Esophagus (tissue), 2 donors: ENCODE data around the gene WNT9B. TPM values are rescaled to one million over a fixed set of nuclear protein-coding genes. Genes with fewer than 3 reads are reported as not detected.

Source experiments
- H3K27ac ChIP-seq, 2 donors: one replicate each; pipeline ENCODE4 v1.5.1; 2013; ENCODE audit warnings: low read depth in 2 of 2, mild to moderate bottlenecking in 2 of 2, inconsistent platforms in 1 of 2, low read length in 1 of 2, moderate library complexity in 1 of 2
- H3K27me3 ChIP-seq, 2 donors: one replicate each; pipeline ENCODE4 v1.6.1; 2013; ENCODE audit warnings: low read length in 2 of 2, control low read depth in 1 of 2, mild to moderate bottlenecking in 1 of 2; ENCODE audit not compliant: insufficient read depth in 2 of 2, control insufficient read depth in 1 of 2
- H3K36me3 ChIP-seq, 2 donors: one replicate each; pipeline ENCODE4 v1.6.1; 2013; ENCODE audit warnings: low read length in 1 of 2; ENCODE audit not compliant: control insufficient read depth in 2 of 2, insufficient read depth in 2 of 2
- H3K4me1 ChIP-seq, 2 donors: one replicate each; pipeline ENCODE4 v1.6.1; 2013; ENCODE audit warnings: low read length in 1 of 2; ENCODE audit not compliant: control insufficient read depth in 2 of 2, insufficient read depth in 2 of 2
- H3K4me3 ChIP-seq, 2 donors: one replicate each; pipeline ENCODE4 v1.5.1; 2013; ENCODE audit warnings: low read length in 2 of 2, mild to moderate bottlenecking in 2 of 2, low read depth in 1 of 2, moderate library complexity in 1 of 2
- H3K9me3 ChIP-seq, 2 donors: one replicate each; pipeline ENCODE4 v1.6.1; 2013; ENCODE audit warnings: mild to moderate bottlenecking in 2 of 2, low read depth in 1 of 2, low read length in 1 of 2, moderate library complexity in 1 of 2; ENCODE audit not compliant: control insufficient read depth in 2 of 2, insufficient read depth in 1 of 2
- WGBS, 2 donors: extraction: QIAGEN DNeasy Blood & Tissue Kit; methylation state at CpG; one replicate each; pipeline ENCODE4 v1.1.7; 2013; 5-methylcytosine and 5-hydroxymethylcytosine counted together
- polyA plus RNA-seq, 2 donors: library from polyadenylated mRNA; stranded (reverse); fragments of 200-250 nt; gene quantifications; one replicate each; pipeline ENCODE4 v1.2.3, GENCODE V29; 2013
- donor health status: healthy with polysubstance abuse.
- donor health status: Bipolar disorder and iron deficiency.

The WNT9B gene
- polyA plus RNA-seq, 2 donors, result 0.06 to 0.12 TPM

DNA sequence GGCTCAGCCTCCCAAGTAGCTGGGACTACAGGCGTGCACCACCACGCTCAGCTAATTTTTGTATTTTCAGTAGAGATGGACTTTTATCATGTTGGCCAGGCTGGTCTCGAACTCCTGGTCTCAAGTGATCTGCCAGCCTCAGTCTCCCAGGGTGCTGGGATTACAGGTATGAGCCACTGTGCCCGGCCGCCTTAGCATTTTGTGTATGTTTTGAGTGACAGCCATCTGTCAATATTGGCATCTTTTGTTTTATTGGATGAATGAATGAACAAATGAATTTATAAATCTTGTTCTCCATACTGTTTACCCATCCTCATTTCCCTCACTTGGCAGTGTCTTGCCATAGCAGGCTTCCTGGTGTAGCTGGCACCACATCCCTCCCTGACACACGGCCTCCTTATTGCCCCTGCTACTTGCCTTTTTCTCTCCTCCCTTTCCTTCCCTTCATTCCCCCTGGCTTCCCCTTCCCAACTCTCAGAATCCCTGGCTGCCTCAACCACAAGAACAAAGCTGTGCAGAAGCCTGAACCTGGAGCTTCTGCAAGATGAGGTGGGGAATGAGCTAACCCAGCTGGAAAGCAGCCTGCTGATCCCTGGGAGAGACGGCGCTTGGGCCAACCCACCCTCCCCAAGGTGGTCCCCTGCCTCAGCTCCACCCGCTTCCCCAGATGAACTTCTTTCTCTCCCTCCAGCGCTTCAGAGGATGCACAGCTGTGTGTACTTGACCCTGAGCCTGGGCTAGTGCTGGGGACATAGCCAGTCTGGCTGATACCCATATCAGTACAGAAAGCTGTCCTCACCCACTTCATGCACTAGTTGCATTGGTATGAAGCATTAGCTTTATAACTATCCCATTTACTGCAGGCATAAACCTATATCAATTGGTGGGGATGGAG is 34.3 kb downstream of the WNT9B start:
- H3K27me3 ChIP-seq, result no peaks in the 10 kb centered on the region
- 65 to 69% methylated on average over 10 of the region's 10 CpGs for WGBS, 2 donors

DNA sequence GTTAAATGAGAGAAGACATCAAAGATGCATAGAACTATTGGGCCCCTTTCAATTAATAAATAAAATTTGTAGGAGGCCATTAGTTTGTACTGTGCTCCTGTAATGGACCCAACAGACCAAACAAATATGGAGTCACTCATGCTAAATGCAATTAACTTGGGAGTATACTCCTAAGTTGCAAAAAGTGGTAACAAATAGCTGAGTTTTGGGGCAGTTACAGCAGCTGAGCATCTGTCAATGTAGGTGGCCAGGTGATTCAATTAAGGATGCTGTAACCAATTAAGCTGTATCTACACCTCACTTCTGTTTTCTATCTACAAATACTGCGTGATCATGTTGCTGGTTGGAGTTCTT is 34.9 kb downstream of the WNT9B start:
- Histone ChIP-seq H3K27me3 (no peaks in the 10 kb centered on the region), H3K27ac (no peak overlapping the region)
- WGBS, 2 donors, result 88 to 93% methylated on average over 1 of the region's 1 CpG

More for the DNA sequence above, 34.3 kb downstream of the WNT9B start:
- no peaks in the 10 kb centered on the region for H3K4me1 ChIP-seq
- H3K36me3 ChIP-seq, result no peaks in the 10 kb centered on the region
- H3K4me3 ChIP-seq, result no peak overlapping the region
- no peaks in the 10 kb centered on the region for H3K9me3 ChIP-seq
- H3K27ac ChIP-seq, result no peak overlapping the region

DNA sequence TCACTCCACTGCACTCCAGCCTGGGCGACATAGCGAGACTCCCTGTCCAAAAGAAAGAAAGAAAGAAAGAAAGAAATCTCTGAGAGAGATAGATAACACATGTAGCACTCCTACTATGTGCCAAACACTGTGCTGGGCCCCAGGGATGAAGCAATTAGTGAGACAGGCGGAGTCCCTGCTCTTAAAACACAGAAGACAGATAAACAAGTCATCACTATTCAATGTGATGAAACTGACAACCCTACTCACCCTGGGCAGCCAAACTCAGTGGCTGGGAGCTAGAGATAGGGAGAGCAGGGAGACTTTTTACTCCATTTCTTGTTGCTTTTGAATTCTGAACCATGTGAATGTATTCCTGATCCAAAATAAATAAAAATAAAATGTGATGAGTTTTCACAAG is 36.3 kb downstream of the WNT9B start:
- 91 to 92% methylated on average over 3 of the region's 3 CpGs for WGBS, 2 donors
- Histone ChIP-seq H3K9me3 (no peaks in the 10 kb centered on the region), H3K36me3 (no peaks in the 10 kb centered on the region), H3K4me1 (no peaks in the 10 kb centered on the region), H3K27ac (no peak overlapping the region), H3K27me3 (no peaks in the 10 kb centered on the region), H3K4me3 (no peak overlapping the region)

More for the DNA sequence above, 34.9 kb downstream of the WNT9B start:
- Histone ChIP-seq H3K36me3 (no peaks in the 10 kb centered on the region), H3K9me3 (no peaks in the 10 kb centered on the region), H3K4me1 (no peaks in the 10 kb centered on the region), H3K4me3 (no peak overlapping the region)

DNA sequence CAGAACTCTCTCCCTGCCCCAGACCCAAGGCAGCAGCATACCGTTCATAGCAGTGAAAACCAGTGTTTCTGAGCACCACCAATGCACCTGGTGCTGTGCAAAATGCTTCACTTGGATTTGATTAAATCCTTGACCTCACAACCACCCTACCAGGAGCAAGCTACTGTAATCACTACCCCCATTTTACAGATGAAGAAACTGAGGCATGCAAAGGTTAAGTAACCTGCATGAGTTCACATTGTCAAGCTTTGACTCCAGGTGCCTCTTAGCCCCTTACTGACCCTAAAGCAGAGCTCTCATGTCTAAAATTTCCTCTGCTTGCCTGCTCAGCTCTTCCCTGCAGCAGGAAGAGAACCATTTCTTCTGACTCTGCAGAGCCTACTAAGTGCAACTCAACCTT is 37.3 kb downstream of the WNT9B start:
- peaks cover 0 to 3% of the 10 kb centered on the region in 2 donors for H3K27me3 ChIP-seq
- H3K9me3 ChIP-seq, result no peaks in the 10 kb centered on the region
- H3K27ac ChIP-seq, result no peak overlapping the region
- 64 to 72% methylated on average over 1 of the region's 1 CpG for WGBS, 2 donors
- H3K36me3 ChIP-seq, result no peaks in the 10 kb centered on the region
- no peaks in the 10 kb centered on the region for H3K4me1 ChIP-seq
- no peak overlapping the region for H3K4me3 ChIP-seq

DNA sequence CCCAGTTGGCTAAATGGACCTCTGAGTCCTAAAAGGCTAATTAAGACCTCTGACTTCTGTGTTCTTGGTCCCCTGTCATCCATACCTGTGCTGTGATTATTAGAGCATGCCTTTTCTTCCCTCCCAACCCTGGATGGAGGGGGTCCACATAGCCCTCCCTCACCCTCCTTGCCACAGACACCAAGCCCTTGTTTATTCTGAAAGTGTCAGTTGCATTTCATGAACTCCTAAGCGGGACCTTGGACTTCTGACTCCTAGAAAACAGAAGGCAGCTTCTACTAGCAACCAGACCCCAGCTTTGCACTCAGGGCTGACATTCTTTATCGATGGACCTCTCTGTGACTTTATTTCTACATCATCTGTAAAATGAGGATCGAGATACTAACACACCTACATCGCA is 38.1 kb downstream of the WNT9B start:
- H3K9me3 ChIP-seq, result peaks cover 0 to 3% of the 10 kb centered on the region in 2 donors
- no peak overlapping the region for H3K27ac ChIP-seq
- H3K27me3 ChIP-seq, result peaks cover 0 to 3% of the 10 kb centered on the region in 2 donors
- no peaks in the 10 kb centered on the region for H3K4me1 ChIP-seq
- WGBS, 2 donors, result 74 to 77% methylated on average over 4 of the region's 4 CpGs
- no peaks in the 10 kb centered on the region for H3K36me3 ChIP-seq
- no peak overlapping the region for H3K4me3 ChIP-seq

DNA sequence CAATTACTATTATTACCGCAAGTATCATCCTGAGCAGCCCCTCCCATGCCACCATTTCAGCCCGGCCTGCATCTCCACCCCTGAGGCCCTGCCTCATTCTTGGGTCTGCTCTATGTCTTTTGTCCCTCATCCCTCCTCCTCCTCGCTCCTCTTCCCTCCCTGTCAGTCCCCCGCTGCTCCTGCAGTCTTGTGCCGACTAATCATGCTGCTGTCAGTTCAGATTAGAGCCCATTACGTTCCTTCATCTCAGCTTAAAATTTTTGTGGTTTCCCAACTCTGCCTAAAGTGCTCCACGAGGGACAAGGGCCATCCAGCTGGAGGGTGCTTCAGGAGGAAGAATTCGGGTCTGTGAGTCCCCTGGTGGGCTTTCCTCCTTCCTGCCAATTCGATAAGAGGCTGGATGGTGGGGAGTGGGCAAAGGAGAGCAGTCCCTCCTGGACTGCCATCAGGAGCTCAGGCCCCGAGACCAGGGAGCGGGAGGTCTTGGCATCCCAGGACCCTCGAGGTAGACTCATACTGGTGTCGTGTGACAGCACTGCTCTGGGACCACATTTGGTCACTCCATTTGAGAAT is 38.7 kb downstream of the WNT9B start:
- no peaks in the 10 kb centered on the region for H3K36me3 ChIP-seq
- WGBS, 2 donors, result 55 to 59% methylated on average over 13 of the region's 13 CpGs
- no peak overlapping the region for H3K27ac ChIP-seq
- H3K27me3 ChIP-seq, result peaks cover 0 to 6% of the 10 kb centered on the region in 2 donors
- no peaks in the 10 kb centered on the region for H3K4me1 ChIP-seq
- no peak overlapping the region for H3K4me3 ChIP-seq
- H3K9me3 ChIP-seq, result peaks cover 0 to 3% of the 10 kb centered on the region in 2 donors

DNA sequence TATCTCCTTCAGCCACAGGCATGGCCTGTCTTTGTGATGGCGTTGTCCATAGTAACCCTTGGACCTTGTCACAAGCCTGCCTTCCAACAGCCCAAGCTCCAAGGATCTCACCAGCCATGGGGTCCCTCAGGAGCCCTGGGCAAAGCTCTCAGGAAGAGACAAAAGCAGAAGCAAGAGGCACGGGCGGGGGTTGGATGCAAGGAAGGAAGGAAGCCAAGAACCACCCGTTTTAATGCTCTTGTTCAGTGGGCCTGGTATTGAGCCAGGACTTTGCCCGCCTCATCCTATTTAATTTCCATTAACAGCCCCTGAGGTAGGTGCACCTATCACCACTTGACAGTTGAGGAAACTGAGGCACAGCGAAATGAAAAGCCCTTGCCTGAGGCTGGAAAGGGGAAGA is 39.3 kb downstream of the WNT9B start:
- Histone ChIP-seq H3K27ac (no peak overlapping the region), H3K4me1 (no peaks in the 10 kb centered on the region), H3K36me3 (no peaks in the 10 kb centered on the region), H3K9me3 (peaks cover 0 to 3% of the 10 kb centered on the region in 2 donors), H3K4me3 (no peak overlapping the region), H3K27me3 (peaks cover 0 to 6% of the 10 kb centered on the region in 2 donors)
- 61 to 76% methylated on average over 6 of the region's 6 CpGs for WGBS, 2 donors

DNA sequence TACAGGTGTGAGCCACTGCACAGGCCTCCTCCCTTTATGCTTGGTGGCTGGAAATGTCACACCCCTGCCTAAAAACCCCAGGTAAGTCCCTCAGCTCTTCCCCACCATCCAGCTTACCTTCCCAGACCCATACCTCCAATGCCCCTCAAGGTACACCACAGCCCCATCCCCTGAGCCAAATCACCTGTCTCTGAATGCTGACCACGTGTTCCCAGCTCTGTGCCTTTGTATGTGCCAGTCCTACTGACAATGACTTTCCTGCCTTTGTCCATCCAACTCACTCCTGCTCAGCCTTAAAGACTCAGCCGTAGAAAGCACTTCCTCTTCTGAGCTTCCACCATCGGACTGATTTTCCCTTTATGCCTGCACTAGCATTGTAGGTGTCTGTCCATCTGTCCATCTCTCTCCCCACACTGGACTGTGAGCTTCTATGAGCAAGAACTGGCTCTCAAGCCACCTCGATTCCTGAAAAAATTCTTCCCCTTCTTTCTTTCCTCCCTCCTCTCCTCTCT is 40.9 kb downstream of the WNT9B start:
- H3K4me1 ChIP-seq, result no peaks in the 10 kb centered on the region
- H3K4me3 ChIP-seq, result no peak overlapping the region
- H3K36me3 ChIP-seq, result no peaks in the 10 kb centered on the region
- peaks cover 0 to 6% of the 10 kb centered on the region in 2 donors for H3K27me3 ChIP-seq
- 55 to 66% methylated on average over 4 of the region's 4 CpGs for WGBS, 2 donors
- peaks cover 0 to 3% of the 10 kb centered on the region in 2 donors for H3K9me3 ChIP-seq
- H3K27ac ChIP-seq, result no peak overlapping the region

DNA sequence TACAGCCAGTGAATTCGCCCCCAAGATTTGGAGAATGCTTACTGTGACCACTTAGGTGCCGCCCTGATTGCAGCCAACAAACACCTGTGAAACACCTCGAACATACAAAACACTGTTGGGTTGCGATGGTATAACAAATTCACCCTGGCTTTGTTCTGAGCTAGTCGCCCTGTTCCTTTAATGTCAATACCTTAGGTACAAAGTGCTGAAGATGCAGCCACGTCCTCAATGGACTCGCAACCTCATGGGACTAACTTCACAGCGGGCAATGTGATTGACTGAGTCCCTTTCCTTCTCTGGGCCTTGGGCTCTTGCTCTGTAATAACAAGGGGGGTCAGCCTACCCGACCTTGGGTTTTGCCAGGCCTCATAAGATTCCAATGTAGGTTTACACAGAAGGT is 42.6 kb downstream of the WNT9B start:
- H3K27me3 ChIP-seq, result peaks cover 2 to 6% of the 10 kb centered on the region in 2 donors

More for the DNA sequence above, 42.6 kb downstream of the WNT9B start:
- Histone ChIP-seq H3K4me3 (no peak overlapping the region), H3K9me3 (peaks cover 0 to 3% of the 10 kb centered on the region in 2 donors), H3K4me1 (no peaks in the 10 kb centered on the region), H3K27ac (no peak overlapping the region), H3K36me3 (no peaks in the 10 kb centered on the region)
- WGBS, 2 donors, result 74 to 81% methylated on average over 9 of the region's 9 CpGs
